H9 (cell line): ENCODE results near the gene MMP11. TPM values are rescaled to one million over a fixed set of nuclear protein-coding genes. Genes with fewer than 3 reads are reported as not detected.

ENCODE experiments used
- DNase-seq: peaks from one replicate; pipeline ENCODE4 v3.0.0-alpha.2; 2017
- H2AFZ ChIP-seq: one replicate; pipeline ENCODE4 v1.6.1; 2013; ENCODE audit warnings: mild to moderate bottlenecking, low read length, control low read depth, moderate library complexity
- H2AK5ac ChIP-seq: 2 replicates; pipeline ENCODE4 v1.6.1; 2013; ENCODE audit warnings: low read length, control low read depth, mixed read lengths; ENCODE audit not compliant: insufficient read length
- H2BK120ac ChIP-seq: one replicate; pipeline ENCODE4 v1.6.1; 2013; ENCODE audit warnings: low read depth, mild to moderate bottlenecking, low read length, control low read depth, inconsistent platforms; ENCODE audit not compliant: poor library complexity, severe bottlenecking
- H2BK12ac ChIP-seq: 2 replicates; pipeline ENCODE4 v1.6.1; 2013; ENCODE audit warnings: low read length, control low read depth, mixed read lengths, low read depth; ENCODE audit not compliant: insufficient read length
- H2BK15ac ChIP-seq: 2 replicates; pipeline ENCODE4 v1.6.1; 2013; ENCODE audit warnings: low read depth, low read length, control low read depth
- H2BK20ac ChIP-seq: one replicate; pipeline ENCODE4 v1.6.1; 2013; ENCODE audit warnings: low read depth, mild to moderate bottlenecking, low read length, control low read depth, inconsistent platforms; ENCODE audit not compliant: poor library complexity, severe bottlenecking
- H2BK5ac ChIP-seq: 2 replicates; pipeline ENCODE4 v1.6.1; 2013; ENCODE audit warnings: low read length, control low read depth, mixed read lengths; ENCODE audit not compliant: insufficient read length
- H3K14ac ChIP-seq: 2 replicates; pipeline ENCODE4 v1.6.1; 2013; ENCODE audit warnings: low read length, control low read depth; ENCODE audit not compliant: insufficient read depth
- H3K18ac ChIP-seq: 2 replicates; pipeline ENCODE4 v1.6.1; 2013; ENCODE audit warnings: low read depth, mild to moderate bottlenecking, mixed read lengths, low read length, control low read depth; ENCODE audit not compliant: insufficient read length
- H3K23ac ChIP-seq: 2 replicates; pipeline ENCODE4 v1.6.1; 2013; ENCODE audit warnings: low read length, control low read depth, mixed read lengths, low read depth; ENCODE audit not compliant: insufficient read length
- H3K23me2 ChIP-seq: 2 replicates; pipeline ENCODE4 v1.6.1; 2013; ENCODE audit warnings: low read depth, mild to moderate bottlenecking, mixed read lengths, low read length, control low read depth; ENCODE audit not compliant: insufficient read length, poor library complexity, severe bottlenecking
- H3K27ac ChIP-seq: 2 replicates; pipeline ENCODE4 v1.5.1; 2013; ENCODE audit warnings: low read length, control low read depth, mixed read lengths, low read depth; ENCODE audit not compliant: insufficient read length
- H3K27me3 ChIP-seq: 2 replicates; pipeline ENCODE4 v1.6.1; 2013; ENCODE audit warnings: low read length, control low read depth, inconsistent platforms; ENCODE audit not compliant: insufficient read depth
- H3K4ac ChIP-seq: 2 replicates; pipeline ENCODE4 v1.6.1; 2013; ENCODE audit warnings: low read depth, mild to moderate bottlenecking, control low read depth, inconsistent platforms, low read length, moderate library complexity
- H3K4me1 ChIP-seq: 2 replicates; pipeline ENCODE4 v1.6.1; 2013; ENCODE audit warnings: low read length, control low read depth, inconsistent platforms; ENCODE audit not compliant: insufficient read depth
- H3K4me2 ChIP-seq: 2 replicates; pipeline ENCODE4 v1.6.1; 2013; ENCODE audit warnings: low read length, control low read depth, mixed read lengths; ENCODE audit not compliant: insufficient read length, insufficient read depth
- H3K56ac ChIP-seq: 2 replicates; pipeline ENCODE4 v1.6.1; 2013; ENCODE audit warnings: low read depth, mild to moderate bottlenecking, mixed read lengths, low read length, control low read depth; ENCODE audit not compliant: insufficient read length
- H3K79me1 ChIP-seq: 2 replicates; pipeline ENCODE4 v1.6.1; 2013; ENCODE audit warnings: low read depth, mild to moderate bottlenecking, moderate library complexity, low read length, control low read depth, inconsistent platforms; ENCODE audit not compliant: insufficient read depth, poor library complexity, severe bottlenecking
- H3K79me2 ChIP-seq: 2 replicates; pipeline ENCODE4 v1.6.1; 2013; ENCODE audit warnings: low read length, control low read depth, inconsistent platforms; ENCODE audit not compliant: insufficient read depth
- H3K9ac ChIP-seq: 2 replicates; pipeline ENCODE4 v1.6.1; 2013; ENCODE audit warnings: low read length, control low read depth, mixed read lengths; ENCODE audit not compliant: insufficient read length; ENCODE audit errors: extremely low read depth
- H3K9me3 ChIP-seq: one replicate; pipeline ENCODE4 v1.6.1; 2013; ENCODE audit warnings: low read depth, low read length, inconsistent platforms; ENCODE audit not compliant: control insufficient read depth
- H3T11ph ChIP-seq: one replicate; pipeline ENCODE4 v1.6.1; 2013; ENCODE audit warnings: mild to moderate bottlenecking, low read length, control low read depth, inconsistent platforms
- H4K20me1 ChIP-seq: one replicate; pipeline ENCODE4 v1.6.1; 2013; ENCODE audit not compliant: control insufficient read depth, insufficient read length, insufficient read depth
- H4K5ac ChIP-seq: 2 replicates; pipeline ENCODE4 v1.6.1; 2013; ENCODE audit warnings: low read depth, mild to moderate bottlenecking, mixed read lengths, low read length, control low read depth; ENCODE audit not compliant: insufficient read length
- H4K8ac ChIP-seq: replicated peaks from 2 replicates; pipeline ENCODE4 v1.6.1; 2013; ENCODE audit warnings: low read length, control low read depth, mixed read lengths, low read depth; ENCODE audit not compliant: insufficient read length
- H4K91ac ChIP-seq: 2 replicates; pipeline ENCODE4 v1.6.1; 2013; ENCODE audit warnings: low read depth, mild to moderate bottlenecking, moderate library complexity, mixed read lengths, low read length, control low read depth; ENCODE audit not compliant: insufficient read length
- H3K27ac Mint-ChIP-seq, 3 experiments: 2 replicates in 2 of 3; 3 replicates in 1 of 3; pipeline ENCODE4 v1.8.0; 2020 to 2021; ENCODE audit warnings: mixed read lengths in 3 of 3, mild to moderate bottlenecking in 1 of 3, moderate library complexity in 1 of 3
- H3K27me3 Mint-ChIP-seq: 2 replicates; pipeline ENCODE4 v1.8.0; 2021; ENCODE audit warnings: low read depth, mild to moderate bottlenecking, moderate library complexity, mixed read lengths
- H3K36me3 Mint-ChIP-seq, 3 experiments: 2 replicates in 2 of 3; 3 replicates in 1 of 3; pipeline ENCODE4 v1.8.0; 2020 to 2021; ENCODE audit warnings: low read depth in 3 of 3, mixed read lengths in 3 of 3; ENCODE audit not compliant: insufficient read depth in 1 of 3
- H3K4me1 Mint-ChIP-seq, 2 experiments: 2 replicates each; pipeline ENCODE4 v1.8.0; 2020; ENCODE audit warnings: mixed read lengths in 2 of 2
- H3K4me3 Mint-ChIP-seq, 2 experiments: 2 replicates in 1 of 2; 3 replicates in 1 of 2; pipeline ENCODE4 v1.8.0; 2020 to 2021; ENCODE audit warnings: mild to moderate bottlenecking in 2 of 2, mixed read lengths in 2 of 2, moderate library complexity in 1 of 2
- H3K9me3 Mint-ChIP-seq, 2 experiments: 2 replicates in 1 of 2; 3 replicates in 1 of 2; pipeline ENCODE4 v1.8.0; 2020; ENCODE audit warnings: mild to moderate bottlenecking in 2 of 2, mixed read lengths in 2 of 2, moderate library complexity in 1 of 2
- WGBS: extraction: QIAGEN DNeasy Blood & Tissue Kit; methylation state at CpG from one replicate; pipeline ENCODE4 v1.1.7; 2013; ENCODE audit warnings: missing lambda C conversion rate, low lambda C conversion rate, mixed read lengths; ENCODE audit not compliant: insufficient read length; ENCODE audit errors: extremely low coverage; 5-methylcytosine and 5-hydroxymethylcytosine counted together
- total RNA-seq: library from RNA; stranded (reverse); gene quantifications from 2 replicates; pipeline ENCODE4 v1.2.1, GENCODE V29; 2021
- TF ChIP-seq, protein P1 (sequence below): fragments of 200-600 bp; sonication (generic); conservative IDR thresholded peaks from 3 replicates; pipeline ENCODE4 v1.8.0; 2021; ENCODE audit warnings: antibody characterized with exemption, mild to moderate bottlenecking

Gene MMP11
- total RNA-seq, 1 experiment from 2014 or later = 5.3 TPM

DNA sequence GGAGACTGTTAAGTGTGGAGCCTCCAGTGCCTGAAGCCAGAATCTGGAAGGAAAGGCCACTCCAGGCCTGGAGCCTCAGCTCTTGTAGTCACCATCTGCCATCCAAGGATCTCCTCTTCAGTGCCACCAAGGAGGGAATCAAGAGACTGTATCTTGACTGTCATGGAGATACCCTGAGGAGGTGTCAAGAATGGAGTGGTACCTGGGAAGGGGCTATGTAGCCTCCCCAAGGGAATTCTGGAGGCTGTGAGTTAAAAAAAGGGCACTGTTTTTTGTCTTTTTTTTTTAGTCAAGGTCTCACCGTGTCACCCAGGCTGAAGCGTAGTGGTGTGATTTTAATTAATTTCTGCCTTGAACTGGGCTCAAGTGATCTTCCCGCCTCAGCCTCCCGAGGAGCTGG is 13.1 kb upstream of the MMP11 start:
- Mint-ChIP-seq H3K27ac (no peak overlapping the region), H3K4me3 (no peak overlapping the region)

More for the DNA sequence above, 13.1 kb upstream of the MMP11 start:
- Histone ChIP-seq H4K5ac (no peak overlapping the region), H2AFZ (no peak overlapping the region), H3K79me1 (no peaks in the 10 kb centered on the region), H3K4me1 (peaks cover 4% of the 10 kb centered on the region; the same call in 1 of the 2 replicates), H3K4ac (no peak overlapping the region), H3K14ac (no peak overlapping the region), H3K9ac (no peak overlapping the region), H2BK120ac (no peak overlapping the region), H4K20me1 (no peaks in the 10 kb centered on the region), H2BK5ac (no peak overlapping the region), H3K9me3 (no peaks in the 10 kb centered on the region), H2AK5ac (no peak overlapping the region), H3K23ac (no peak overlapping the region), H3K79me2 (no peaks in the 10 kb centered on the region), H2BK20ac (no peak overlapping the region), H3K18ac (no peak overlapping the region), H3K23me2 (no peaks in the 10 kb centered on the region), H4K91ac (no peak overlapping the region), H3K4me2 (no peak overlapping the region), H3K27me3 (no peaks in the 10 kb centered on the region), H2BK15ac (no peak overlapping the region), H3K27ac (no peak overlapping the region), H4K8ac (no peak overlapping the region), H3K56ac (no peak overlapping the region), H2BK12ac (no peak overlapping the region), H3T11ph (no peak overlapping the region)
- peaks cover 20 to 32% of the 10 kb centered on the region in 2 experiments for H3K4me1 Mint-ChIP-seq
- H3K27me3 Mint-ChIP-seq = peaks cover 26% of the 10 kb centered on the region
- TF ChIP-seq, protein P1, sequence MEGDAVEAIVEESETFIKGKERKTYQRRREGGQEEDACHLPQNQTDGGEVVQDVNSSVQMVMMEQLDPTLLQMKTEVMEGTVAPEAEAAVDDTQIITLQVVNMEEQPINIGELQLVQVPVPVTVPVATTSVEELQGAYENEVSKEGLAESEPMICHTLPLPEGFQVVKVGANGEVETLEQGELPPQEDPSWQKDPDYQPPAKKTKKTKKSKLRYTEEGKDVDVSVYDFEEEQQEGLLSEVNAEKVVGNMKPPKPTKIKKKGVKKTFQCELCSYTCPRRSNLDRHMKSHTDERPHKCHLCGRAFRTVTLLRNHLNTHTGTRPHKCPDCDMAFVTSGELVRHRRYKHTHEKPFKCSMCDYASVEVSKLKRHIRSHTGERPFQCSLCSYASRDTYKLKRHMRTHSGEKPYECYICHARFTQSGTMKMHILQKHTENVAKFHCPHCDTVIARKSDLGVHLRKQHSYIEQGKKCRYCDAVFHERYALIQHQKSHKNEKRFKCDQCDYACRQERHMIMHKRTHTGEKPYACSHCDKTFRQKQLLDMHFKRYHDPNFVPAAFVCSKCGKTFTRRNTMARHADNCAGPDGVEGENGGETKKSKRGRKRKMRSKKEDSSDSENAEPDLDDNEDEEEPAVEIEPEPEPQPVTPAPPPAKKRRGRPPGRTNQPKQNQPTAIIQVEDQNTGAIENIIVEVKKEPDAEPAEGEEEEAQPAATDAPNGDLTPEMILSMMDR = no peak
- no CpG with 5 or more reads among the region's 4 CpGs for WGBS
- no peaks in the 10 kb centered on the region for H3K9me3 Mint-ChIP-seq
- DNase-seq = no peak
- no peaks in the 10 kb centered on the region; a peak in 2 of 7 replicates for H3K36me3 Mint-ChIP-seq
